NB4 (cell line): Measurements from ENCODE around the gene GRIN2A.

Experiments
- DNase-seq: peaks from one replicate; pipeline ENCODE4 v3.0.0; 2010; ENCODE audit warnings: low read depth
- H3K4me3 ChIP-seq: one replicate; pipeline ENCODE4 v1.5.1; 2011; ENCODE audit warnings: mild to moderate bottlenecking, low read depth, low read length, moderate library complexity
- CTCF ChIP-seq: IDR thresholded peaks from one replicate; pipeline ENCODE4 v1.5.1; 2012; ENCODE audit warnings: low read depth, low read length
- MYC ChIP-seq: IDR thresholded peaks from 2 replicates; pipeline ENCODE4 v1.6.1; 2011; ENCODE audit warnings: low read depth, low read length
- POLR2A ChIP-seq: IDR thresholded peaks from 2 replicates; pipeline ENCODE4 v1.6.1; 2011; ENCODE audit warnings: mild to moderate bottlenecking; ENCODE audit not compliant: insufficient read length; ENCODE audit errors: extremely low read depth
- TF ChIP-seq, protein P1 (sequence below): IDR thresholded peaks from 2 replicates; pipeline ENCODE4 v1.6.1; 2011; ENCODE audit warnings: low read depth, low read length

GRIN2A gene

DNA sequence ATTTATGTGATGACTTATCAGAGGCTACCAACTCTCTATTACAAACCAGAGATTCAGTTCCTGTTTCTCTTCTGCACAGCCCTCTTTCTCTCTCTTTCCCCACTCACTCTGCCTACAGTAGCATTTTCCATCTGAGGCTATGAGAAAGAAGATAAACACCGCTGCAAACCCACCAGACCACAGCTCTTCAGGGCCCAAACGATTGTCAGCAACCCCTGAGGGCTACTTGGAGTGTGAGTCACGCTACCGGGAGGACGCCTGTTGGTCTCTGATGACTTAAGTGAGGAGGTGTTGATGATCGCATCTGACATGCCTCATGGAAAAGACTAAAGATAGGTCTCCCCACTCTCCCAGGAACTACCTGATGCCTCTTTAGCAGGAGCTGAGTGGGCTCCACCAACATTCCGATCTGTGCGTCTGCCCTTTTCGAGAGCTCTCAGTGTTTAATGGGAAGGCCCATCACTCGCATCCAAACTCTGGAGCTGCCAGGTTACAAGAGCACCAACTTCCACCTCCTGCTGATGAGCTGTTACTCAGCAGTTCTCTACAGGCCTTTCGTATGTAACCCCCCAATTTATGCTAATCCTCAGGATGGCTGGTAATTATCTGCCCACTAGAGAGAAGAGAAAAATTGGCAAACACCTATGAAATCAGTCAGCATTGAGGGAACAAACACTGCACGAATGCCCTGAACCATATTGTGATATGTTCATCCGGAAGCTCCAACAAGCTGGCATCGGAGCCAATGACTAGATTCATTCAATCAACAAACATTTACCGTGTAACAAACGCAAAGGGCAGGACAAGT is 9.2 kb downstream of the GRIN2A start:
- TF ChIP-seq POLR2A: no peak
- no peak for TF ChIP-seq CTCF
- TF ChIP-seq MYC: no peak
- TF ChIP-seq, protein P1, sequence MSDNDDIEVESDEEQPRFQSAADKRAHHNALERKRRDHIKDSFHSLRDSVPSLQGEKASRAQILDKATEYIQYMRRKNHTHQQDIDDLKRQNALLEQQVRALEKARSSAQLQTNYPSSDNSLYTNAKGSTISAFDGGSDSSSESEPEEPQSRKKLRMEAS: no peak
- no peak for DNase-seq

DNA sequence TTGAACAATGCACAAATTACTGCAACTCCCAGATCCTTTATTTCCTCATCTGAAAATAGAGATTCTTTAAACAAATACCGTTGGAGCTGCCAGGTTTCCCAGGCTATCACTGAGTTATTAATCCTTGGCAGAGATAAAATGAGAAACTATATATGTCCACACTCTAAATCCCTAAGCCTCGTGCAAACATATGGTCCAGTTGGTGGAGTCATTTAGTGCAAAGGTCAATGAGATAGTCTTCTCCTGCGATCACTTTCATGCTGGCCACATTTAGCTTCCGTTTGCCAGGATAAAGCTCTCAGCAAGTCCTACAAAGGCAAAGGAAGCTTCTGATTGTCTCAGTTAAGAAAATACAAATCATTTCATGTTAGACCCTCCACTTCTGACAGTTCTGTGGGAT is 11.0 kb downstream of the GRIN2A start:
- DNase-seq: no peak
- TF ChIP-seq CTCF: no peak
- TF ChIP-seq MYC: no peak
- no peak for TF ChIP-seq POLR2A
- TF ChIP-seq, protein P1: no peak
- no peak overlapping the region for H3K4me3 ChIP-seq

More for the DNA sequence above, 9.2 kb downstream of the GRIN2A start:
- H3K4me3 ChIP-seq: no peak overlapping the region

- H3K4me3 ChIP-seq: no peak overlapping the region
- DNase-seq: no peak
- no peak for TF ChIP-seq MYC
- TF ChIP-seq CTCF: no peak
- TF ChIP-seq, protein P1: no peak
- no peak for TF ChIP-seq POLR2A
These were observed 12.3 kb downstream of the GRIN2A start for GRCh38 chr16:10169904-10170410.

DNA sequence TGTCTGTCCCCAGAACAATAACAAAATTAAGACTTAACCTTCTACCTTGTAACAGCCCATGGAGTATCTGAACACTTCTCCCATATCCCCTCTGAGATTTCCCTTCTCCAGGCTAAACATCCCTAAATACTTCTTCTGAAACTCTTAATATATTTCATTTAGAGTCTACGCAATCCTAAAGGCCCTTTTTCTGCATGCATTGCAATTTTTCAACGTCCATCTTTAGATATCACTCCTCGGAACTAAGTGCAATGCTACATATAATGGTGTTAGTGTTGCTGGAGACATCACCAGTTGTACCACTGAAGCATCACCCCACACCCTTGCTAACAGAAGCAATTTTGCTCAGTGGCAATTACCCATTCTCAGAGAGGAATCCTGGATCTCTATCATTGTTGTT is 13.2 kb downstream of the GRIN2A start:
- TF ChIP-seq POLR2A (no peak), MYC (no peak), CTCF (no peak)
- TF ChIP-seq, protein P1: no peak
- no peak for DNase-seq

DNA sequence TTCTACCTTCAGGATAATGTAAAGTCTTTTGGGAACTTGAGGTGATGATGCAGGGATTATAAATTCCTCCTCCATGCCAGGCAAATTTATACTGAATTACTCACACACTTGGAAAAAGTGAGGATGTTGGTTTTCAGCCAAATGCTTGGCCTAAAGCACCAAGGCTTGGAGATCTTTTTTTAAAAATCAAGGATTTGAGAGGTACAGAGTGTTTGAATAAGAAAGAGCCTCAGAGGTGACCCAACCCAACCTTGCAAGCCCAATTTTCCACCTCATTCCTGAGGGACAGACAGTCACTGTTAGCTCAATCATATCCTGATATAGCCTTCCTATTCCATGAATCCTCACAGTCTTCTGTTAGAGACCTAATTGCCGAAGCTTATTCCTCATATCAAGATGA is 14.0 kb downstream of the GRIN2A start:
- no peak for TF ChIP-seq MYC
- no peak for TF ChIP-seq POLR2A
- TF ChIP-seq CTCF: no peak
- TF ChIP-seq, protein P1: no peak
- H3K4me3 ChIP-seq: no peak overlapping the region
- no peak for DNase-seq

More for the DNA sequence above, 13.2 kb downstream of the GRIN2A start:
- H3K4me3 ChIP-seq: no peak overlapping the region
